WERI-Rb-1 (cell line): ENCODE measurements around the gene AKR7A3.
"Not testable (repeated sequence)": the region's sequence is repeated elsewhere in the genome, so short reads cannot be mapped to it uniquely, and the experiment has no call there.

ENCODE experiments used
- DNase-seq: peaks from one replicate; pipeline ENCODE4 v3.0.0-alpha.2; 2020
- H3K27ac ChIP-seq: fragments of 250-450 bp; sonication (Bioruptor Pico); 2 replicates; pipeline ENCODE4 v1.5.1; 2020; ENCODE audit warnings: mild to moderate bottlenecking, moderate library complexity
- H3K27me3 ChIP-seq: fragments of 250-450 bp; sonication (Bioruptor Pico); 2 replicates; pipeline ENCODE4 v1.5.1; 2021; ENCODE audit warnings: mild to moderate bottlenecking, low read depth, moderate library complexity; ENCODE audit not compliant: insufficient read depth, severe bottlenecking
- H3K36me3 ChIP-seq: fragments of 250-450 bp; sonication (Bioruptor Pico); 2 replicates; pipeline ENCODE4 v1.5.1; 2020; ENCODE audit warnings: mild to moderate bottlenecking, moderate library complexity
- H3K4me3 ChIP-seq: 2 replicates; pipeline ENCODE4 v1.5.1; 2011; ENCODE audit warnings: low read depth, mild to moderate bottlenecking, control low read depth, low read length
- H3K9me3 ChIP-seq: fragments of 250-450 bp; sonication (Bioruptor Pico); 2 replicates; pipeline ENCODE4 v1.5.1; 2021; ENCODE audit warnings: mild to moderate bottlenecking, moderate library complexity; ENCODE audit not compliant: severe bottlenecking
- CTCF ChIP-seq: IDR thresholded peaks from 2 replicates; pipeline ENCODE4 v1.5.1; 2011; ENCODE audit warnings: low read depth, mild to moderate bottlenecking, control low read depth, inconsistent platforms, low read length

Gene AKR7A3

DNA sequence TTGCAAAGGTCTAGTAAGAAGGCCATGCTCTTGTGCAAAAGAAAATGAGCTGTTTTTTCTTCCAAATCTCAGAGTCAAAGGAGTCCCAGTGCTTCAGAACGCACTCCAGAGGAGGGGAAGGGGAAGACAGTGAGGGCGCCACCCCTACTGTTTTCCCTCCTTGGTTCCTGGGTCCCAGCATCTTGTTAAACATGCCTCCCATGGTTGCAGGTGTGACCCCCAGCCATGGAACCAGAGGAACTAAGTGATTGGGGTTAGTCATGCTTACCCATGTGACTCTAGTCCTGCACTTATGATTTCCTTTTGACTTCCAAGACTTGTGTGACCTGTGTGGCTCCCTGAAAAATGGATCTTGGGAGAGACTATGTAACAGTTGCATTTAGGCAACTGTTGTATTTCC is 6.1 kb upstream of the AKR7A3 start:
- no peak overlapping the region for H3K27ac ChIP-seq
- DNase-seq = no peak

DNA sequence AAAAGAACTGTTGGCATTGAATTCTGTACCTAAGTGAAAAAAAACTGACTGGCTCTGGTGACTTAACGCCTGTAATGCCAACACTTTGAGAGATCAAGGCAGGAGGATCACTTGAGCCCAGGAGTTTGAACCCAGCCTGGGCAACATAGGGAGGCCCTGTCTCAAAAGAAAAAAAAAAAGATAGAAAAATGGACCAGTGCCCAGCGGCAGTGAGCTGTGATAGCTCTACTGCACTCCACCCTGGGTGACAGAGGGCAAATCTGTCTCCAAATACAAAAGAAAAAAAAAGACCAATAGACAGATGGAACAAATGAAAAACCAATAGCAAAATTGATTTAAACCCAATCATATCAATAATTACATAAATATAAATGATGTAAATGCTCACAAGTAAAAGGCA is 674 bp upstream of the AKR7A3 start:
- H3K27me3 ChIP-seq = no peaks in the 10 kb centered on the region
- H3K4me3 ChIP-seq = no peak overlapping the region
- TF ChIP-seq CTCF = no peak
- no peak overlapping the region for H3K27ac ChIP-seq
- H3K36me3 ChIP-seq = peaks cover 5% of the 10 kb centered on the region; the same call in 1 of the 2 replicates
- H3K9me3 ChIP-seq = peaks cover 4% of the 10 kb centered on the region
- no peak for DNase-seq

More for the DNA sequence above, 6.1 kb upstream of the AKR7A3 start:
- TF ChIP-seq CTCF = no peak
- peaks cover 18% of the 10 kb centered on the region for H3K9me3 ChIP-seq
- no peak overlapping the region for H3K4me3 ChIP-seq
- no peaks in the 10 kb centered on the region for H3K27me3 ChIP-seq
- peaks cover 21% of the 10 kb centered on the region for H3K36me3 ChIP-seq

DNA sequence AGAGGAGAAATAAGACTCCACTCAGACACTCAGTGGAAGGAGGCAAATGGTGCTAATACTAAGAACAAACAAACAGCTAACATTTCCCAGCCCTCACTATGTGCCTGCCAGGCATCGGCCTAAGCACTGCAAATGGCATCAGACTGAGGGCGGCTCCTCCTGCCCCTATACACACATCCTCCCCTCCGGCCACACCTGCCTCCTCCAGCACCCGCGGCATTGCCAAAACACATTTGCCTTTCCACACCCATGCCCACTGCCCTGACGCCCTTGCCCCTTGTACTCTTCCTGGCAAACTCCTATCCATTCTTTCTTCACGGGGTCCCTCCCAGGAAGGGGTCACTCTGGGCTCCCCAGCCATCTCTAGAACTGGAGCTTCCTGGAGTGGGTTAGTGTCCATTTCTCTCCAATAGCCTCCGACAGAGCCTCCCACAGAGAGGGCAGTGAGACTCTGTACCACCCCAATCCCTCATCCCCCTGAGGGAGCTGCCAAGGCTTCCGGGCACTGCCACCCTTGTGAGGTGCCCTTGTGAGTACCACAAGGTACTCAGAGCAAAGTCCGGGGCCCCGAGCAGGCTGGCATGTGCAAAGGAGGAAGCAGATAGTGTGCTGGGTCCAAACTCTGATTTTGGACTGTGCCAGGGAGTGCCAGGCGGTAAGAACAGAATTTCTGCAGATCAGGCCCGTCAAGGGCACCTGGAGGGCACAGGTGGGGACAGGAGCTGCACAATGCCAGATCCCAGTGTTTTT is 959 bp downstream of the AKR7A3 start:
- H3K4me3 ChIP-seq = no peak overlapping the region
- no peak for DNase-seq
- H3K9me3 ChIP-seq = no peaks in the 10 kb centered on the region
- no peak for TF ChIP-seq CTCF
- H3K36me3 ChIP-seq = peaks cover 5% of the 10 kb centered on the region; the same call in 1 of the 2 replicates
- no peaks in the 10 kb centered on the region for H3K27me3 ChIP-seq
- no peak overlapping the region for H3K27ac ChIP-seq

DNA sequence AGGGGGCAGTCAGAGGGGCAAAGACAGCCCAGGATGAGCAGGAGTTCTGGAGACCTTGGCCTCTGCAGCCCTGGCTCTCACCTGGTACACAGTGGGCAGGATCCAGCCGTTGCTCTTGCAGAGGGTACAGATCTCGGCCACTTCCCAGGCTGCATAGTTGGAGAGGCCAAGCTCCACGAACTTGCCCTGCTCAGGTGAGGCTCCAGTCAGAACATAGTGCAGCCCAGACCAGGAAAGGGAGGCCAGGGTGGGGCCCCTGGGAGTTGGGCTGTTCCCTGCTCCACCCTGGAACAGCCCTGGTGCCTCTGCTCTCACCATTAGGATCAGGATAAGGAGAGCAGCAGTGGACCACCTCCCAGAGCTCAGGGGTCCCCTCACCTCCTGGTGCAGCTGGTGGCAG is 2.8 kb downstream of the AKR7A3 start:
- H3K36me3 ChIP-seq, DNase-seq, H3K4me3 ChIP-seq, H3K27ac ChIP-seq, H3K27me3 ChIP-seq, H3K9me3 ChIP-seq: not testable (repeated sequence)

DNA sequence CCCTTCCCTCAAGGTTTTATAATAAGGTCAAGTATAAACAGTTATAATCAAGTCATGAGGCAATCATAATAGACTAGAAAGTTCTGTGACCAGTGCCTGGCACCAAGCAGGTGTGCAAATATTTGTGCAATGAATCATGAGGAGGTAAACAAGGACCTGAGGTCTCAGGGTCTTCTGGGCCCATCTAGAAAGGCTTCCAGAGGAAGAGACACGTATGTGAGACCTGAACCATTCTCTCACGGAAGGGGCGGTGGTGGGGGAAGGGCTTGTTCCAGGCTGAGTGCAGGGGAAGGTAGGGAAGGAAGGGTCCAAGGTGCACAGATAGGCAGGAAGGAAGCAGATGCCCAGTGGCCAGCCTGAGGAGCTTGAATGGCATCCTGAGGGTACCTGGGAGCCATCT is 3.2 kb downstream of the AKR7A3 start:
- not testable (repeated sequence) for H3K9me3 ChIP-seq

DNA sequence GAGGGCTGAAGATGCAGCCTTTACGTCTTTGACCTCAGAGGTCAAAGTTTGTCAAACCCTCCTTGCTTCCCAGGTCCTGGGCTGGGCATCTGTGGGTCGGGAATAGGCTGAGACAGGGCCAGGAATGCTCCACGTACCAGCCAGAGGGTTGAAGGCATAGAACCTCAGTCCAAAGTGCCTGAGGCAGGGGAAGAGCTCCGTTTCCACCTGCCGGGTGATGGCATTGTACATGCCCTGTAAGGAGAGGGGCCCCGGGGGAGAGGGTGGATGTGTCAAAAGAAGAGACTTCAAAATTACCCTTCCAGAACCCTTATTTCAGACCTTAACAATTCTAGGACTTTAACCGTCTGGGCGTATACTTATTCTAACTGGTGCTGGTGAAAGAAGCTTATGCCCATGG is 3.7 kb downstream of the AKR7A3 start:
- Histone ChIP-seq H3K4me3 (no peak overlapping the region), H3K27me3 (no peaks in the 10 kb centered on the region), H3K9me3 (no peaks in the 10 kb centered on the region), H3K27ac (no peak overlapping the region), H3K36me3 (peaks cover 8% of the 10 kb centered on the region; the same call in 1 of the 2 replicates)
- no peak for DNase-seq
- TF ChIP-seq CTCF = no peak

More for the DNA sequence above, 3.2 kb downstream of the AKR7A3 start:
- not testable (repeated sequence) for H3K36me3 ChIP-seq, H3K27me3 ChIP-seq, DNase-seq, H3K27ac ChIP-seq, H3K4me3 ChIP-seq

DNA sequence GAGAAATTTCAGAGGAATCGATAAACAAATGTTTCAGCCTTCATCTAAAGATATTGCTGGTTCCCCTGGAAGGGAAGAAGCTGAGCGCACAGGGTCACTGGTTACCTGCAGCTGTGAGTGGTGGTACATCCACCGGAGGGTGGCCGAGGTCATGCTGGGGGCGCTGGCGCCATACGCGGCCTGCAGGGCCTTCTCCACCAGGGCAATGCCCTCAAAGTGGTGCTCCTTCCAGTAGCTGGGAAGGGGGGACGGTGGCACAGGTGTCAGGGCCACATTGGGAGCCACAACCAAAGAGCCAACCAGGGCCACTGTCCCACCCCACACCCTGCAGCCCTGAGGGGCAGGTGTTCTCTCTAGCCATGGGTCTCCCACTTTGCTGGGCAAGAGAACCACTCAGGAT is 4.7 kb downstream of the AKR7A3 start:
- no peaks in the 10 kb centered on the region for H3K27me3 ChIP-seq
- TF ChIP-seq CTCF = no peak
- no peak overlapping the region for H3K4me3 ChIP-seq
- peaks cover 8% of the 10 kb centered on the region; the same call in 1 of the 2 replicates for H3K36me3 ChIP-seq
- H3K9me3 ChIP-seq = no peaks in the 10 kb centered on the region
- H3K27ac ChIP-seq = no peak overlapping the region
- DNase-seq = no peak
